GM21390 (cell line): ENCODE data around the gene WDFY4.
"Not testable (repeated sequence)": the region's sequence is repeated elsewhere in the genome, so short reads cannot be mapped to it uniquely, and the experiment has no call there.

Source experiments
- ATAC-seq: cut with Tn5 transposase; IDR thresholded peaks from one replicate; pipeline ENCODE4 v1.9.1; 2021; ENCODE audit not compliant: unreplicated experiment

Gene WDFY4

GRCh38 chr10:48684792-48685623 lies at the start of gene WDFY4:
Gene WDFY4 (plus strand): TSS chr10:48684873. CDS start chr10:48709733, 24,860 bp downstream.
- peak; percentile 59 for ATAC-seq

GRCh38 chr10:48634984-48635557 lies 49.6 kb upstream of the WDFY4 start:
- ATAC-seq = no peak

GRCh38 chr10:48636231-48636630 lies 48.4 kb upstream of the WDFY4 start:
- ATAC-seq = no peak

GRCh38 chr10:48636901-48637300 lies 47.8 kb upstream of the WDFY4 start:
- no peak for ATAC-seq

- ATAC-seq = no peak
Measured at GRCh38 chr10:48638158-48638557, 46.5 kb upstream of the WDFY4 start.

GRCh38 chr10:48638739-48639527 lies 45.7 kb upstream of the WDFY4 start:
- ATAC-seq = no peak

- ATAC-seq = no peak
Measured at GRCh38 chr10:48639632-48640031, 45.0 kb upstream of the WDFY4 start.

GRCh38 chr10:48640326-48640725 lies 44.3 kb upstream of the WDFY4 start:
- no peak for ATAC-seq

GRCh38 chr10:48641099-48641690 lies 43.5 kb upstream of the WDFY4 start:
- ATAC-seq = not testable (repeated sequence)

GRCh38 chr10:48645600-48645999 lies 39.1 kb upstream of the WDFY4 start:
- no peak for ATAC-seq

GRCh38 chr10:48647073-48647472 lies 37.6 kb upstream of the WDFY4 start:
- not testable (repeated sequence) for ATAC-seq

- no peak for ATAC-seq
Measured at GRCh38 chr10:48648172-48648942, 36.3 kb upstream of the WDFY4 start.

GRCh38 chr10:48649349-48649944 lies 35.2 kb upstream of the WDFY4 start:
- ATAC-seq = no peak

- ATAC-seq = no peak
Measured at GRCh38 chr10:48651293-48651692, 33.4 kb upstream of the WDFY4 start.

- no peak for ATAC-seq
Measured at GRCh38 chr10:48651839-48652238, 32.8 kb upstream of the WDFY4 start.

GRCh38 chr10:48652344-48652743 lies 32.3 kb upstream of the WDFY4 start:
- ATAC-seq = no peak

- no peak for ATAC-seq
Measured at GRCh38 chr10:48653347-48653746, 31.3 kb upstream of the WDFY4 start.

GRCh38 chr10:48653944-48654698 lies 30.6 kb upstream of the WDFY4 start:
- no peak for ATAC-seq

- ATAC-seq = peak; percentile 17
Measured at GRCh38 chr10:48655411-48656240, 29.0 kb upstream of the WDFY4 start.
